SU-DHL-6 (cell line): Measurements from ENCODE around the gene KANK3.

ENCODE experiments used
- EZH2phosphoT487 ChIP-seq: fragments of 200-600 bp; sonication (generic), shearing (Covaris generic); conservative IDR thresholded peaks from 2 replicates; pipeline ENCODE4 v1.6.1; 2018; ENCODE audit warnings: mild to moderate bottlenecking, antibody characterized with exemption, low read length, moderate library complexity, mixed read lengths
- TF ChIP-seq, protein P1 (sequence below): fragments of 200-600 bp; sonication (generic); IDR thresholded peaks from one replicate; pipeline ENCODE4 v1.5.1; 2017; ENCODE audit warnings: antibody characterized with exemption, mild to moderate bottlenecking, low read length, moderate library complexity; ENCODE audit not compliant: insufficient read depth, poor library complexity, severe bottlenecking

DNA sequence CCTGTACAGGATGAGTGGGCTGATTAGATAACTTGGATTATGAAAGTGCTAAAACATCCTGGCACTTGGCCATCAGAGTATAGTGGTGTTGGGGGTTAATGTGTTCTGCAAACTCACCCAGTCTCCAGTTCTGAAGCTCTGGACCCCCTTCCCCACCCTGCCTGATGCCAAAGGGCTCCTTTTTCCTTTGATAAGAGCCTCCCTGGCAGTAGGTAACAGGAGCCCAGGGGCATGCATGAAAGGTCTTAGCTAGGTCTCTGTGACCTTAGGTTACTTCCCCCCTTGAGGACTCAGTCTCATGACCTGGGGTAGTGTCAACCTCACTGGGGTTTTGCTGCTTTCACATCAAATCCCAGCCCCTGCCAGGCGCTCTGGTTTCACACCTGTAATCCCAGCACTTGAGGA lies 19.3 kb downstream of the KANK3 start:
- TF ChIP-seq, protein P1, sequence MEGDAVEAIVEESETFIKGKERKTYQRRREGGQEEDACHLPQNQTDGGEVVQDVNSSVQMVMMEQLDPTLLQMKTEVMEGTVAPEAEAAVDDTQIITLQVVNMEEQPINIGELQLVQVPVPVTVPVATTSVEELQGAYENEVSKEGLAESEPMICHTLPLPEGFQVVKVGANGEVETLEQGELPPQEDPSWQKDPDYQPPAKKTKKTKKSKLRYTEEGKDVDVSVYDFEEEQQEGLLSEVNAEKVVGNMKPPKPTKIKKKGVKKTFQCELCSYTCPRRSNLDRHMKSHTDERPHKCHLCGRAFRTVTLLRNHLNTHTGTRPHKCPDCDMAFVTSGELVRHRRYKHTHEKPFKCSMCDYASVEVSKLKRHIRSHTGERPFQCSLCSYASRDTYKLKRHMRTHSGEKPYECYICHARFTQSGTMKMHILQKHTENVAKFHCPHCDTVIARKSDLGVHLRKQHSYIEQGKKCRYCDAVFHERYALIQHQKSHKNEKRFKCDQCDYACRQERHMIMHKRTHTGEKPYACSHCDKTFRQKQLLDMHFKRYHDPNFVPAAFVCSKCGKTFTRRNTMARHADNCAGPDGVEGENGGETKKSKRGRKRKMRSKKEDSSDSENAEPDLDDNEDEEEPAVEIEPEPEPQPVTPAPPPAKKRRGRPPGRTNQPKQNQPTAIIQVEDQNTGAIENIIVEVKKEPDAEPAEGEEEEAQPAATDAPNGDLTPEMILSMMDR, result no peak
- no peak for TF ChIP-seq EZH2phosphoT487
